ENCODE data around the gene HJV. TPM values are rescaled to one million over a fixed set of nuclear protein-coding genes. Genes with fewer than 3 reads are reported as not detected.

Gene HJV
- total and polyA plus RNA-seq, 2 of the 13 experiments (the other 11 are each of a cell fraction or from before 2014, with no cell fraction given): 0.18 TPM; not detected in 1

GRCh38 chr1:145972580-145972979, 49.0 kb downstream of the HJV start (continued):
- TF ChIP-seq HOXA9 (CRISPR knock-in tag; IDR thresholded peaks at IDR 0.05; ENCODE audit: borderline replicate concordance) (no peak), HMG20B (CRISPR knock-in tag; conservative IDR thresholded peaks at IDR 0.05) (0 out of 2 replicates have a peak, but pooled peaks have one; percentile 41), ZNF138 (CRISPR knock-in tag; IDR thresholded peaks at IDR 0.05; ENCODE audit: low read depth) (no peak), ZGPAT (CRISPR knock-in tag; IDR thresholded peaks at IDR 0.05) (peak; percentile 38; the same call in 1 of the 2 replicates), CBX5 (CRISPR knock-in tag; IDR thresholded peaks at IDR 0.05; ENCODE audit: borderline replicate concordance) (peak; percentile 53; the same call in 1 of the 2 replicates), NFIB (CRISPR knock-in tag; IDR thresholded peaks at IDR 0.05; ENCODE audit: borderline replicate concordance) (no peak), KDM3A (CRISPR knock-in tag; IDR thresholded peaks at IDR 0.05; ENCODE audit: low read depth) (0 out of 2 replicates have a peak, but pooled peaks have one; percentile 32), HINFP (CRISPR knock-in tag; IDR thresholded peaks at IDR 0.05; ENCODE audit: low read depth) (no peak), GATAD2A (CRISPR knock-in tag; IDR thresholded peaks at IDR 0.05) (peak; percentile 91), ARID5B (CRISPR knock-in tag; IDR thresholded peaks at IDR 0.05) (peak; percentile 70), RCOR2 (CRISPR knock-in tag; IDR thresholded peaks at IDR 0.05) (peak; percentile 53; the same call in 1 of the 2 replicates), FOSL2 (CRISPR knock-in tag; IDR thresholded peaks at IDR 0.05) (peak; percentile 53; the same call in 1 of the 2 replicates), POGK (CRISPR knock-in tag; conservative IDR thresholded peaks at IDR 0.05) (no peak), THRA (CRISPR knock-in tag; IDR thresholded peaks at IDR 0.05; ENCODE audit: borderline replicate concordance) (0 out of 2 replicates have a peak, but pooled peaks have one; percentile 24), ZFP37 (CRISPR knock-in tag; IDR thresholded peaks at IDR 0.05; ENCODE audit: borderline replicate concordance) (no peak), MIER3 (CRISPR knock-in tag; IDR thresholded peaks at IDR 0.05; ENCODE audit: borderline replicate concordance) (peak; percentile 50; the same call in 1 of the 2 replicates)
